Suprapubic skin (tissue), 4 donors: ENCODE measurements around the gene SPIN2B. TPM values are rescaled to one million over a fixed set of nuclear protein-coding genes. Genes with fewer than 3 reads are reported as not detected.
"Not testable (repeated sequence)": the region's sequence is repeated elsewhere in the genome, so short reads cannot be mapped to it uniquely, and the experiment has no call there.

Source experiments
- DNase-seq, 2 donors: peaks; one replicate each; pipeline ENCODE4 v3.0.0-alpha.2; 2019; ENCODE audit warnings: low spot score in 2 of 2
- H3K27ac ChIP-seq: fragments of 200-600 bp; sonication (generic); one replicate; pipeline ENCODE4 v1.5.1; 2019
- H3K27me3 ChIP-seq: fragments of 200-600 bp; sonication (generic); one replicate; pipeline ENCODE4 v1.5.1; 2019
- H3K36me3 ChIP-seq: fragments of 200-600 bp; sonication (generic); one replicate; pipeline ENCODE4 v1.5.1; 2019
- H3K4me1 ChIP-seq: fragments of 200-600 bp; sonication (generic); one replicate; pipeline ENCODE4 v1.5.1; 2019
- H3K4me3 ChIP-seq: fragments of 200-600 bp; sonication (generic); one replicate; pipeline ENCODE4 v1.5.1; 2019; ENCODE audit warnings: mild to moderate bottlenecking
- H3K9me3 ChIP-seq: fragments of 200-600 bp; sonication (generic); one replicate; pipeline ENCODE4 v1.5.1; 2019
- EP300 ChIP-seq: sonication (generic); formaldehyde crosslinking; IDR thresholded peaks from one replicate; pipeline ENCODE4 v1.6.1; 2017; ENCODE audit warnings: antibody characterized with exemption
- POLR2A ChIP-seq, 2 donors: fragments of 450-650 bp; IDR thresholded peaks; one replicate each; pipeline ENCODE4 v1.6.1; 2017; ENCODE audit warnings: antibody characterized with exemption in 2 of 2, mild to moderate bottlenecking in 2 of 2, moderate library complexity in 2 of 2
- POLR2AphosphoS5 ChIP-seq, 3 donors: sonication (generic); formaldehyde crosslinking; IDR thresholded peaks; one replicate each; pipeline ENCODE4 v1.6.1; 2017; ENCODE audit warnings: antibody characterized with exemption in 3 of 3
- WGBS: methylation state at CpG from one replicate; pipeline ENCODE4 v1.1.5; 2018; 5-methylcytosine and 5-hydroxymethylcytosine counted together
- total RNA-seq, 4 donors: library from RNA; depleted of rRNA; stranded (reverse); fragments of >200 nt; gene quantifications; one replicate each; pipeline ENCODE4 v1.1.0, GENCODE V29; 2016
- TF ChIP-seq, protein P1 (sequence below), 2 donors: fragments of 200-600 bp in 1 of 2; fragments of 450-650 bp in 1 of 2; sonication (generic) in 1 of 2; IDR thresholded peaks; one replicate each; pipeline ENCODE4 v1.5.1; 2016 to 2019; ENCODE audit warnings: antibody characterized with exemption in 2 of 2, mild to moderate bottlenecking in 1 of 2, moderate library complexity in 1 of 2

Gene SPIN2B
- total RNA-seq, 4 donors from 2014 or later, result 6.1 to 10.3 (median 8.3) TPM

DNA sequence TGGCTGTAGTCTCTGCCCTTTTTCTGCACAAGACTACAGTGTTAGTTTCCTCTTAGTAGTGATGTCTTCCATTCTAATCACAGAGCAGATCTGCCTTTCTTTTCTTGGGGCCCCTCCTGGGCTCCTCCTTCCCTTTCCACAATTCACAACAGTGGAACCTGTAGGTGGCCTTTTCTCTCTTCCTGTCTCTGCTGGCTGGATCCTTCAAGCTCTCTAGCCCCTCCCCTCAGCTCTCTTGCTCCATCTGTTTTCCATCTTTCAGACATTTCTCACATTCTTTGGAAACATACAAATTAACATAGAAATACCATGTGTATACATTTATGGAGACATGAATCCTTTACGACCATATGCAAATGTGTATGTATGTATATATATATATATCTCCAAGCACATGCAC lies 16.2 kb upstream of the SPIN2B start:
- Histone ChIP-seq H3K9me3 (no peaks in the 10 kb centered on the region), H3K27me3 (no peaks in the 10 kb centered on the region), H3K27ac (no peak overlapping the region), H3K36me3 (no peaks in the 10 kb centered on the region), H3K4me1 (no peaks in the 10 kb centered on the region), H3K4me3 (peak overlapping the region; percentile 38)
- 64% methylated on average over 1 of the region's 1 CpG for WGBS
- DNase-seq, result no peak
- TF ChIP-seq EP300, result no peak
- no peak for TF ChIP-seq POLR2A (IDR thresholded peaks at IDR 0.05)
- TF ChIP-seq POLR2AphosphoS5 (IDR thresholded peaks at IDR 0.05), result no peak
- TF ChIP-seq, protein P1, sequence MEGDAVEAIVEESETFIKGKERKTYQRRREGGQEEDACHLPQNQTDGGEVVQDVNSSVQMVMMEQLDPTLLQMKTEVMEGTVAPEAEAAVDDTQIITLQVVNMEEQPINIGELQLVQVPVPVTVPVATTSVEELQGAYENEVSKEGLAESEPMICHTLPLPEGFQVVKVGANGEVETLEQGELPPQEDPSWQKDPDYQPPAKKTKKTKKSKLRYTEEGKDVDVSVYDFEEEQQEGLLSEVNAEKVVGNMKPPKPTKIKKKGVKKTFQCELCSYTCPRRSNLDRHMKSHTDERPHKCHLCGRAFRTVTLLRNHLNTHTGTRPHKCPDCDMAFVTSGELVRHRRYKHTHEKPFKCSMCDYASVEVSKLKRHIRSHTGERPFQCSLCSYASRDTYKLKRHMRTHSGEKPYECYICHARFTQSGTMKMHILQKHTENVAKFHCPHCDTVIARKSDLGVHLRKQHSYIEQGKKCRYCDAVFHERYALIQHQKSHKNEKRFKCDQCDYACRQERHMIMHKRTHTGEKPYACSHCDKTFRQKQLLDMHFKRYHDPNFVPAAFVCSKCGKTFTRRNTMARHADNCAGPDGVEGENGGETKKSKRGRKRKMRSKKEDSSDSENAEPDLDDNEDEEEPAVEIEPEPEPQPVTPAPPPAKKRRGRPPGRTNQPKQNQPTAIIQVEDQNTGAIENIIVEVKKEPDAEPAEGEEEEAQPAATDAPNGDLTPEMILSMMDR (IDR thresholded peaks at IDR 0.05), result no peak

DNA sequence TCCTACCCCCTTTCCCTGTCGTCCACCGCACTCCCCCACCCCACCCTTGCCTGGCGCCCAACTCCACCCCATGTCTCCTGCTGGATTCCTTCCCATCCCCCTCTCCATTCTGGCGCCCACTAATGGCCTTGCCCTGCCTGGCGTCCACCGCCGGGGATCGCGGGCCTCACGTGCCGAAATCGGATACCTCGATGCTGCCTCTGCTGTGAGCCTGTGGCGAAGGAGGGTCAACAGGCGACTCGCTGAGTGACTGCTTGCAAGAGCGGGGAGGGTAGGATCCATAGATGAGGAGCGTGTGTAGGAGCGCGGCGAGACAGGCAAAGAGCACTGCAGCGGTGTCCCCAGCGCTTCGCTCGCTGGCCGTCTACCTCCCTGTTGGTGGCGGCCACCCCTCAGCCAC lies 15.7 kb upstream of the SPIN2B start, which contains the start of gene SPIN2A:
Gene SPIN2A, minus strand, starts transcription at position 325 of the 400 bp plus-strand sequence. CDS start 800 bp downstream, outside the sequence.
- H3K36me3 ChIP-seq, H3K9me3 ChIP-seq, H3K27ac ChIP-seq, DNase-seq, H3K4me1 ChIP-seq, H3K27me3 ChIP-seq: not testable (repeated sequence)
- H3K4me3 ChIP-seq, result peak within 1 kb of the TSS; percentile 38
- 53% methylated on average over 21 of the region's 27 CpGs for WGBS

DNA sequence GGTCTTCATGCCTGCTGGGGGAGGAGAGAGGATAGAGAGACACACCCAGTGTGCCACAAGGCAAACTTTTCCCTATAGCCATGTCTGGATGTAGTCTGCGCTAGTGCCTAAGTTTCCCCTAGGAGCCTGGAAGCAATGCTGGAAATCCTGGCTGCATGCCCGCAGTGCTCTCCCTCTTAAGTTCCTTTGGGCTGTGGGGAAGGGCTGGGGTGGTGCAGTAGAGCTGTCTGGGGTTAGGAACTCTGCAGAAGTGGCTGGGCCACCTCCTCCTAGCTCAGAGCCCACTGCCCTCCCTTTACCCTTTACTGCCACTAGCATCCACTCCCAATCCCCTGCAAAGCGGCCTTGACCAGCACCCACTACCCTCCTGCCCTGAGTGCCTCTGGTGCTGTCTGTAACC lies 15.2 kb upstream of the SPIN2B start:
- H3K36me3 ChIP-seq, H3K9me3 ChIP-seq, H3K27ac ChIP-seq, H3K4me3 ChIP-seq, DNase-seq, H3K4me1 ChIP-seq, H3K27me3 ChIP-seq: not testable (repeated sequence)
- 67% methylated on average over 1 of the region's 3 CpGs for WGBS

DNA sequence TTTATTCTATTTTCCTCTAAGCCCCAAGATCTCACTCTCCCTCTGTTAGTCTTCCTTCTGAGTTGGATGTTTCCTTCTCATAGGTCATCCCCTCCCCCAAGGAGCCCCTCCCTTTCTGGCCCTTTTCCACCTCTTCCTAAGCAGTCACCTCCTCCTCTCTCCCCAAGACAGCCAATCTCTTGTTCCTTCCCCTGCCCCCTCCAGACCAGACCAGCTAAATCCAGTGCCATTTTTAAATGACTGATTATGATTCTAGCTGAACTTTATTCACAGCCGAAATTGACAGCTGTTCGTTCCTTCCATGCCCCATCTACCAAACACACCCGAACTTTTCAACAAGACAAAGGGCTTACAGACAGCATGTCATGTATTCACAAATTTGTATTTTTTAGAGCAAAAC lies 13.9 kb upstream of the SPIN2B start:
- H3K9me3 ChIP-seq, result no peaks in the 10 kb centered on the region
- no peak overlapping the region for H3K4me3 ChIP-seq
- no peak for TF ChIP-seq EP300
- TF ChIP-seq POLR2AphosphoS5 (IDR thresholded peaks at IDR 0.05), result no peak
- TF ChIP-seq POLR2A (IDR thresholded peaks at IDR 0.05), result no peak
- TF ChIP-seq, protein P1 (IDR thresholded peaks at IDR 0.05), result no peak
- no peaks in the 10 kb centered on the region for H3K4me1 ChIP-seq
- no peak for DNase-seq
- WGBS, result 90% methylated on average over 3 of the region's 3 CpGs
- no peaks in the 10 kb centered on the region for H3K27me3 ChIP-seq
- no peaks in the 10 kb centered on the region for H3K36me3 ChIP-seq
- no peak overlapping the region for H3K27ac ChIP-seq

DNA sequence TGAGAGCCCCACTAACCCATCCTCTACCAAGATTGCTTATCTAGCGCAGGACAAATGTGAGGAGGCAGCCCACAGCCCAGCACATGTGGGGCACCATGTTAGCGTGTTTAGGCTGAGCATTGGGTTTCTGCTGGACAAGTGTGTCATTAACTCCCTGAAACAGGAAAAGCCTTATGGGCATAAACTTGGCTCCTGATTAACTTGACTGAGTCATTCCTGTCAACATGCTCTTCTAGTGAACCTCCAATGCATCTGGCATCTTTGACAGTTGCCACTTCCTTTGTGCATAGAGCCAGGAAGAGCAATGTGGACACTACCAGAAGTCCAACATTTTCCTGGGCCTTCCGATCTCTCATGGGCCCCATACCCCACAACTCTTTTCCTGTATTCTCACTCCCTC lies 13.4 kb upstream of the SPIN2B start:
- H3K36me3 ChIP-seq, result no peaks in the 10 kb centered on the region
- DNase-seq, result no peak
- no peak for TF ChIP-seq POLR2AphosphoS5 (IDR thresholded peaks at IDR 0.05)
- TF ChIP-seq POLR2A (IDR thresholded peaks at IDR 0.05), result no peak
- TF ChIP-seq EP300, result no peak
- TF ChIP-seq, protein P1 (IDR thresholded peaks at IDR 0.05), result no peak
- H3K27ac ChIP-seq, result no peak overlapping the region
- H3K4me3 ChIP-seq, result no peak overlapping the region
- no peaks in the 10 kb centered on the region for H3K4me1 ChIP-seq
- no peaks in the 10 kb centered on the region for H3K27me3 ChIP-seq
- 89% methylated on average over 3 of the region's 3 CpGs for WGBS
- H3K9me3 ChIP-seq, result no peaks in the 10 kb centered on the region

DNA sequence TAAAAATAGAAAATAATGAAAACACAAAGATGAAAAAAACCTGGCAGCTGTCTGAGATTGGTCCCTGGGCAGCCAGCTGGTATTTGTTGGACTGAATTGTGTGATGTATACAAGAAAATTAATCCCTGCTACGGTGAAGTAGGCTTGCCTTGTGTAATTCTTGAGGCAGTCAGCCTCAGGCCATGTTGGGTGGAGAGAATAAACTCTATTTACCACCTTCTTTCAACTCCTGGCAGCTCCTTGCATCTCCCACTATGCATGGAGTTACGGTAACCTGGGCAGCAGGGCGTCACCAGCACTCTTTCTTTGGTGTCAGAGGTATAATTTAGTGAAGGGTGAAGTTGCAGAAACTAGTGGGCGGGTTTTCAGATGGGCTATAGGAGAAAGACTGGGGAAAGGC lies 12.4 kb upstream of the SPIN2B start:
- Histone ChIP-seq H3K27ac (no peak overlapping the region), H3K9me3 (no peaks in the 10 kb centered on the region), H3K4me1 (no peaks in the 10 kb centered on the region), H3K4me3 (no peak overlapping the region), H3K36me3 (no peaks in the 10 kb centered on the region), H3K27me3 (no peaks in the 10 kb centered on the region)
- TF ChIP-seq POLR2AphosphoS5 (IDR thresholded peaks at IDR 0.05) (no peak), POLR2A (IDR thresholded peaks at IDR 0.05) (no peak)
- TF ChIP-seq, protein P1 (IDR thresholded peaks at IDR 0.05), result no peak
- WGBS, result 53% methylated on average over 4 of the region's 4 CpGs
- DNase-seq, result no peak

DNA sequence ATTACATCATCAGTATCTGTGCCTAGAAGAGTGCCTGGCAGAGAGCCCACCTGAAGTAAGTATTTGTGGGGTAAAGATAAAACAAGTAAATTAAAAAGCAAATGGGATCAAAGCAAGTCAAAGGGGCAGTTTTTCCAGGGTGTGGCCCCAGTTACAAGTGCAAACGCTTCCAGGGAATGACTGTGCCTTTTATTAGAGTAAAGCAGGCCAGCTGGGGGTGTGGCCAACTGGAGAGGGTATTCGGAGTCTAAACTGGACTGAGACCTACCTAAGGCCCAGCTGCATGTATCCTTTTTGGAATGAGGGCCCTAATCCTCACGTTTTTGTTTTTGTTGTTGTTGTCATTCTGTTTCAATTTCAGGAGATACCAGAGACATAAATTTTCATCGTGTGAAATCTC lies 11.9 kb upstream of the SPIN2B start:
- WGBS, result 19% methylated on average over 4 of the region's 4 CpGs
- not testable (repeated sequence) for H3K4me1 ChIP-seq, H3K27ac ChIP-seq, DNase-seq, H3K36me3 ChIP-seq, H3K4me3 ChIP-seq, H3K27me3 ChIP-seq, H3K9me3 ChIP-seq
